ENCODE measurements around the gene LRRTM3.

Gene LRRTM3

GRCh38 chr10:67022099-67022498 is 96.3 kb downstream of the LRRTM3 start:
- DNase-seq (ENCODE audit: low read depth in 2 of 2) = no peak

- no peak for DNase-seq (ENCODE audit: low read depth in 2 of 2)
Observed at GRCh38 chr10:67033878-67034277, 108.0 kb downstream of the LRRTM3 start.

- no peak for DNase-seq (ENCODE audit: low read depth in 2 of 2)
Observed at GRCh38 chr10:67036808-67037207, 111.0 kb downstream of the LRRTM3 start.

GRCh38 chr10:67043041-67043440 is 117.2 kb downstream of the LRRTM3 start:
- no peak for DNase-seq (ENCODE audit: low read depth in 2 of 2)

- DNase-seq (ENCODE audit: low read depth in 2 of 2) = no peak
Observed at GRCh38 chr10:67045404-67045803, 119.6 kb downstream of the LRRTM3 start.

GRCh38 chr10:67046507-67046906 is 120.7 kb downstream of the LRRTM3 start:
- DNase-seq (ENCODE audit: low read depth in 2 of 2) = no peak

- DNase-seq (ENCODE audit: low read depth in 2 of 2) = no peak
Observed at GRCh38 chr10:67049988-67050387, 124.2 kb downstream of the LRRTM3 start.

GRCh38 chr10:67050415-67050814 is 124.6 kb downstream of the LRRTM3 start:
- DNase-seq (ENCODE audit: low read depth in 2 of 2) = no peak

- DNase-seq (ENCODE audit: low read depth in 2 of 2) = no peak
Observed at GRCh38 chr10:67072654-67073053, 146.8 kb downstream of the LRRTM3 start.

- no peak for DNase-seq (ENCODE audit: low read depth in 2 of 2)
Observed at GRCh38 chr10:67075491-67075971, 149.7 kb downstream of the LRRTM3 start.

- DNase-seq (ENCODE audit: low read depth in 2 of 2) = no peak
Observed at GRCh38 chr10:67076144-67076543, 150.3 kb downstream of the LRRTM3 start.

- no peak for DNase-seq (ENCODE audit: low read depth in 2 of 2)
Observed at GRCh38 chr10:67077376-67077775, 151.5 kb downstream of the LRRTM3 start.

- no peak for DNase-seq (ENCODE audit: low read depth in 2 of 2)
Observed at GRCh38 chr10:67079126-67079525, 153.3 kb downstream of the LRRTM3 start.

GRCh38 chr10:67086327-67087134 is 160.7 kb downstream of the LRRTM3 start:
- no peak for DNase-seq (ENCODE audit: low read depth in 2 of 2)

GRCh38 chr10:67087135-67087425 is 161.2 kb downstream of the LRRTM3 start:
- no peak for DNase-seq (ENCODE audit: low read depth in 2 of 2)

GRCh38 chr10:67088036-67088435 is 162.2 kb downstream of the LRRTM3 start:
- DNase-seq (ENCODE audit: low read depth in 2 of 2) = no peak

GRCh38 chr10:67095531-67095930 is 169.7 kb downstream of the LRRTM3 start:
- no peak for DNase-seq (ENCODE audit: low read depth in 2 of 2)

GRCh38 chr10:67098461-67098860 is 172.6 kb downstream of the LRRTM3 start:
- no peak for DNase-seq (ENCODE audit: low read depth in 2 of 2)

- no peak for DNase-seq (ENCODE audit: low read depth in 2 of 2)
Observed at GRCh38 chr10:67100951-67101350, 175.1 kb downstream of the LRRTM3 start.

GRCh38 chr10:67107670-67108069 is 181.8 kb downstream of the LRRTM3 start:
- no peak for DNase-seq (ENCODE audit: low read depth in 2 of 2)

GRCh38 chr10:67110286-67110685 is 184.4 kb downstream of the LRRTM3 start:
- DNase-seq (ENCODE audit: low read depth in 2 of 2) = no peak

GRCh38 chr10:67112765-67113164 is 186.9 kb downstream of the LRRTM3 start:
- DNase-seq (ENCODE audit: low read depth in 2 of 2) = no peak

- no peak for DNase-seq (ENCODE audit: low read depth in 2 of 2)
Observed at GRCh38 chr10:67114945-67115344, 189.1 kb downstream of the LRRTM3 start.

- no peak for DNase-seq (ENCODE audit: low read depth in 2 of 2)
Observed at GRCh38 chr10:67115972-67116371, 190.1 kb downstream of the LRRTM3 start.

All from stimulated activated CD8-positive, alpha-beta memory T cell treated with anti-CD3 and anti-CD28 coated beads, Interleukin-15, amount 100 ng/mL, for 4 hours (primary cell).